ENCODE results near the gene HOXD8. TPM values are rescaled to one million over a fixed set of nuclear protein-coding genes. Genes with fewer than 3 reads are reported as not detected.
A peak's percentile ranks its signal among the peaks of the same experiment; 100 is the strongest.

HOXD8 gene
- total RNA-seq, 2 experiments from 2014 or later = not detected

GRCh38 chr2:176126929-176127773 lies 2.4 kb upstream of the HOXD8 start:
- H3K27me3 Mint-ChIP-seq = peaks cover 74% of the 10 kb centered on the region

GRCh38 chr2:176127774-176128072 lies 1.8 kb upstream of the HOXD8 start:
- no peaks in the 10 kb centered on the region for H3K36me3 Mint-ChIP-seq (ENCODE audit: low read depth)
- no peak overlapping the region for H3K27ac Mint-ChIP-seq
- H3K4me3 Mint-ChIP-seq = peak overlapping the region; percentile 19
- peaks cover 23% of the 10 kb centered on the region for H3K4me1 Mint-ChIP-seq
- peaks cover 76% of the 10 kb centered on the region for H3K27me3 Mint-ChIP-seq
- CTCF ChIA-PET = interaction anchor here (0.5 to 2.3 kb wide), 10 partner anchors 23 to 973 kb away, joined by 3 to 8 read pairs (median 4); no protein-coding TSS in a partner anchor
- H3K9me3 Mint-ChIP-seq = no peaks in the 10 kb centered on the region
- POLR2A ChIA-PET = no interaction called here
- no peak for DNase-seq

More at GRCh38 chr2:176126929-176127773, 2.4 kb upstream of the HOXD8 start:
- H3K4me1 Mint-ChIP-seq = peaks cover 19% of the 10 kb centered on the region
- H3K36me3 Mint-ChIP-seq (ENCODE audit: low read depth) = no peaks in the 10 kb centered on the region
- ChIA-PET CTCF (interaction anchor here (0.7 to 2.3 kb wide), 21 partner anchors 14 to 1790 kb away, joined by 3 to 8 read pairs (median 4); partner anchors contain the start of gene HOXD11), POLR2A (no interaction called here)
- H3K4me3 Mint-ChIP-seq = no peak overlapping the region
- H3K9me3 Mint-ChIP-seq = no peaks in the 10 kb centered on the region
- no peak overlapping the region for H3K27ac Mint-ChIP-seq
- peak; percentile 70 for DNase-seq

- ChIA-PET POLR2A (no interaction called here), CTCF (interaction anchor here (0.5 to 2.3 kb wide), 7 partner anchors 12 to 972 kb away, joined by 3 to 8 read pairs (median 3); no protein-coding TSS in a partner anchor)
- H3K9me3 Mint-ChIP-seq = no peaks in the 10 kb centered on the region
- H3K27me3 Mint-ChIP-seq = peaks cover 83% of the 10 kb centered on the region
- no peak for DNase-seq
- peak overlapping the region; percentile 50 for H3K27ac Mint-ChIP-seq
- peaks cover 23% of the 10 kb centered on the region for H3K4me1 Mint-ChIP-seq
- H3K36me3 Mint-ChIP-seq (ENCODE audit: low read depth) = no peaks in the 10 kb centered on the region
- peak overlapping the region; percentile 19 for H3K4me3 Mint-ChIP-seq
Measured at GRCh38 chr2:176128172-176128981, 1.1 kb upstream of the HOXD8 start.

GRCh38 chr2:176129813-176130146 lies 275 bp downstream of the HOXD8 start:
- Mint-ChIP-seq H3K27me3 (peaks cover 83% of the 10 kb centered on the region), H3K9me3 (no peaks in the 10 kb centered on the region), H3K27ac (no peak overlapping the region), H3K36me3 (ENCODE audit: low read depth) (no peaks in the 10 kb centered on the region), H3K4me1 (peaks cover 20% of the 10 kb centered on the region), H3K4me3 (no peak overlapping the region)
- ChIA-PET POLR2A (no interaction called here), CTCF (no interaction called here)
- no peak for DNase-seq

- H3K27me3 Mint-ChIP-seq = peaks cover 83% of the 10 kb centered on the region
- H3K4me3 Mint-ChIP-seq = no peak overlapping the region
- H3K27ac Mint-ChIP-seq = no peak overlapping the region
- POLR2A ChIA-PET = no interaction called here
- H3K36me3 Mint-ChIP-seq (ENCODE audit: low read depth) = no peaks in the 10 kb centered on the region
- CTCF ChIA-PET = interaction anchor here (1.1 to 2.4 kb wide), 4 partner anchors 11 to 60 kb away, joined by 3 to 7 read pairs (median 6); no protein-coding TSS in a partner anchor
- peaks cover 20% of the 10 kb centered on the region for H3K4me1 Mint-ChIP-seq
- H3K9me3 Mint-ChIP-seq = no peaks in the 10 kb centered on the region
- DNase-seq = no peak
Measured at GRCh38 chr2:176130147-176130956, 847 bp downstream of the HOXD8 start.

GRCh38 chr2:176130957-176131847 lies 1.7 kb downstream of the HOXD8 start:
- DNase-seq = no peak
- Mint-ChIP-seq H3K27me3 (peaks cover 83% of the 10 kb centered on the region), H3K9me3 (no peaks in the 10 kb centered on the region), H3K4me3 (peak overlapping the region; percentile 43), H3K4me1 (peaks cover 28% of the 10 kb centered on the region), H3K27ac (peak overlapping the region; percentile 76), H3K36me3 (ENCODE audit: low read depth) (no peaks in the 10 kb centered on the region)
- CTCF ChIA-PET = interaction anchor here (0.5 to 2.4 kb wide), 10 partner anchors 10 to 507 kb away, joined by 3 to 7 read pairs (median 4); no protein-coding TSS in a partner anchor
- POLR2A ChIA-PET = no interaction called here

- H3K4me3 Mint-ChIP-seq = no peak overlapping the region
- H3K9me3 Mint-ChIP-seq = no peaks in the 10 kb centered on the region
- DNase-seq = no peak
- peaks cover 28% of the 10 kb centered on the region for H3K4me1 Mint-ChIP-seq
- ChIA-PET POLR2A (no interaction called here), CTCF (interaction anchor here (0.5 to 2.4 kb wide), 10 partner anchors 9 to 506 kb away, joined by 3 to 7 read pairs (median 4); no protein-coding TSS in a partner anchor)
- peaks cover 81% of the 10 kb centered on the region for H3K27me3 Mint-ChIP-seq
- no peak overlapping the region for H3K27ac Mint-ChIP-seq
- no peaks in the 10 kb centered on the region for H3K36me3 Mint-ChIP-seq (ENCODE audit: low read depth)
Measured at GRCh38 chr2:176131848-176132158, 2.3 kb downstream of the HOXD8 start.

- Mint-ChIP-seq H3K27me3 (peaks cover 83% of the 10 kb centered on the region), H3K4me1 (peaks cover 28% of the 10 kb centered on the region), H3K4me3 (peak overlapping the region; percentile 69), H3K9me3 (no peaks in the 10 kb centered on the region), H3K27ac (no peak overlapping the region), H3K36me3 (ENCODE audit: low read depth) (no peaks in the 10 kb centered on the region)
- POLR2A ChIA-PET = no interaction called here
- CTCF ChIA-PET = interaction anchor here (0.5 to 2.4 kb wide), 16 partner anchors 8 to 506 kb away, joined by 3 to 7 read pairs (median 3); no protein-coding TSS in a partner anchor
- DNase-seq = peak; percentile 28
Measured at GRCh38 chr2:176132205-176133171, 3.0 kb downstream of the HOXD8 start.

- DNase-seq = no peak
- CTCF ChIA-PET = interaction anchor here (0.5 to 1.9 kb wide), 6 partner anchors 11 to 326 kb away, joined by 3 to 7 read pairs (median 3); no protein-coding TSS in a partner anchor
- H3K36me3 Mint-ChIP-seq (ENCODE audit: low read depth) = peaks cover 2% of the 10 kb centered on the region
- POLR2A ChIA-PET = no interaction called here
- H3K27me3 Mint-ChIP-seq = peaks cover 83% of the 10 kb centered on the region
- peaks cover 28% of the 10 kb centered on the region for H3K4me1 Mint-ChIP-seq
- no peak overlapping the region for H3K27ac Mint-ChIP-seq
- no peak overlapping the region for H3K4me3 Mint-ChIP-seq
- H3K9me3 Mint-ChIP-seq = no peaks in the 10 kb centered on the region
Measured at GRCh38 chr2:176133389-176133788, 3.9 kb downstream of the HOXD8 start.

- CTCF ChIA-PET = no interaction called here
- peaks cover 4% of the 10 kb centered on the region for H3K36me3 Mint-ChIP-seq (ENCODE audit: low read depth)
- no peaks in the 10 kb centered on the region for H3K9me3 Mint-ChIP-seq
- H3K4me1 Mint-ChIP-seq = peaks cover 32% of the 10 kb centered on the region
- no peak for DNase-seq
- POLR2A ChIA-PET = no interaction called here
- no peak overlapping the region for H3K4me3 Mint-ChIP-seq
- peaks cover 83% of the 10 kb centered on the region for H3K27me3 Mint-ChIP-seq
- no peak overlapping the region for H3K27ac Mint-ChIP-seq
Measured at GRCh38 chr2:176134035-176134434, 4.5 kb downstream of the HOXD8 start.

- Mint-ChIP-seq H3K4me1 (peaks cover 37% of the 10 kb centered on the region), H3K27me3 (peaks cover 89% of the 10 kb centered on the region), H3K36me3 (ENCODE audit: low read depth) (peaks cover 4% of the 10 kb centered on the region), H3K27ac (no peak overlapping the region), H3K9me3 (no peaks in the 10 kb centered on the region), H3K4me3 (no peak overlapping the region)
- CTCF ChIA-PET = interaction anchor here (0.9 kb wide), 1 partner anchor 321 kb away, joined by 3 read pairs; no protein-coding TSS in a partner anchor
- POLR2A ChIA-PET = no interaction called here
- DNase-seq = no peak
Measured at GRCh38 chr2:176135035-176135440, 5.5 kb downstream of the HOXD8 start.
